Osteoblast (primary cell): Measurements from ENCODE around the gene GKN2. TPM values are rescaled to one million over a fixed set of nuclear protein-coding genes. Genes with fewer than 3 reads are reported as not detected.
A peak's percentile ranks its signal among the peaks of the same experiment; 100 is the strongest.

Source experiments
- DNase-seq: peaks from one replicate; pipeline ENCODE4 v3.0.0; 2011; ENCODE audit warnings: low spot score, mixed read lengths; ENCODE audit not compliant: insufficient read length; ENCODE audit errors: missing footprints
- H2AFZ ChIP-seq: 2 replicates; pipeline ENCODE4 v1.6.0; 2011; ENCODE audit warnings: mild to moderate bottlenecking, low read length
- H3K27ac ChIP-seq: 2 replicates; pipeline ENCODE4 v1.5.1; 2011; ENCODE audit warnings: mild to moderate bottlenecking, low read depth, low read length, moderate library complexity
- H3K27me3 ChIP-seq: 2 replicates; pipeline ENCODE4 v1.6.0; 2012; ENCODE audit warnings: mild to moderate bottlenecking, control low read depth, inconsistent platforms, low read length, moderate library complexity; ENCODE audit not compliant: insufficient read depth
- H3K36me3 ChIP-seq: 2 replicates; pipeline ENCODE4 v1.5.1; 2011; ENCODE audit warnings: mild to moderate bottlenecking, low read length, control low read depth, moderate library complexity; ENCODE audit not compliant: insufficient read depth
- H3K4me1 ChIP-seq: 2 replicates; pipeline ENCODE4 v1.5.1; 2011; ENCODE audit warnings: mild to moderate bottlenecking, low read length, control low read depth, moderate library complexity; ENCODE audit not compliant: insufficient read depth
- H3K4me2 ChIP-seq: 2 replicates; pipeline ENCODE4 v1.6.0; 2011; ENCODE audit warnings: mild to moderate bottlenecking, low read length; ENCODE audit not compliant: insufficient read depth
- H3K4me3 ChIP-seq: fragments of 200-600 bp; sonication (generic); 3 replicates; pipeline ENCODE4 v1.5.1; 2012; ENCODE audit warnings: mild to moderate bottlenecking, low read length, inconsistent platforms; ENCODE audit not compliant: insufficient read depth
- H3K79me2 ChIP-seq: 2 replicates; pipeline ENCODE4 v1.6.0; 2012; ENCODE audit warnings: mild to moderate bottlenecking, low read length, control low read depth, inconsistent platforms; ENCODE audit not compliant: insufficient read depth
- H3K9me3 ChIP-seq: 2 replicates; pipeline ENCODE4 v1.5.1; 2011; ENCODE audit warnings: low read depth, low read length, control low read depth
- H4K20me1 ChIP-seq: 2 replicates; pipeline ENCODE4 v1.6.0; 2012; ENCODE audit warnings: mild to moderate bottlenecking, low read length, control low read depth; ENCODE audit not compliant: insufficient read depth
- CTCF ChIP-seq: IDR thresholded peaks from 2 replicates; pipeline ENCODE4 v1.5.1; 2011; ENCODE audit warnings: mild to moderate bottlenecking, low read depth, low read length, moderate library complexity; ENCODE audit errors: extremely low read depth
- total RNA-seq: library from RNA; depleted of rRNA; stranded (reverse); fragments of >200 nt; gene quantifications from 2 replicates; pipeline ENCODE4 v1.2.3, GENCODE V29; 2012

The GKN2 gene
- not detected in 2 replicates for total RNA-seq

- Histone ChIP-seq H3K36me3 (no peaks in the 10 kb centered on the region), H4K20me1 (no peaks in the 10 kb centered on the region), H3K4me2 (no peak within 1 kb of the TSS), H3K9me3 (no peaks in the 10 kb centered on the region), H3K27ac (no peak within 1 kb of the TSS), H3K79me2 (no peaks in the 10 kb centered on the region), H3K4me1 (no peaks in the 10 kb centered on the region), H2AFZ (peak within 1 kb of the TSS; percentile 56), H3K27me3 (no peaks in the 10 kb centered on the region), H3K4me3 (no peak within 1 kb of the TSS)
- no peak for DNase-seq
- no peak for TF ChIP-seq CTCF
These were observed at the start of gene GKN2 for GRCh38 chr2:68952887-68953521. TSS of gene GKN2 (minus strand) at chr2:68952893. CDS start at chr2:68952861, 32 bp downstream.

GRCh38 chr2:69001879-69002278 lies 49.2 kb upstream of the GKN2 start:
- Histone ChIP-seq H3K36me3 (no peaks in the 10 kb centered on the region), H3K4me1 (no peaks in the 10 kb centered on the region), H4K20me1 (no peaks in the 10 kb centered on the region), H3K4me3 (no peak overlapping the region), H3K27ac (no peak overlapping the region), H3K27me3 (no peaks in the 10 kb centered on the region), H3K79me2 (no peaks in the 10 kb centered on the region), H2AFZ (no peak overlapping the region), H3K9me3 (peaks cover 4% of the 10 kb centered on the region), H3K4me2 (no peak overlapping the region)
- DNase-seq, result no peak
- no peak for TF ChIP-seq CTCF

GRCh38 chr2:68997401-68997800 lies 44.7 kb upstream of the GKN2 start:
- Histone ChIP-seq H3K36me3 (no peaks in the 10 kb centered on the region), H3K79me2 (no peaks in the 10 kb centered on the region), H3K4me2 (no peak overlapping the region), H3K4me3 (no peak overlapping the region), H3K4me1 (peaks cover 21% of the 10 kb centered on the region), H3K27ac (no peak overlapping the region), H3K27me3 (no peaks in the 10 kb centered on the region), H3K9me3 (peaks cover 4% of the 10 kb centered on the region), H2AFZ (no peak overlapping the region), H4K20me1 (no peaks in the 10 kb centered on the region)
- DNase-seq, result no peak
- TF ChIP-seq CTCF, result no peak

- no peak overlapping the region for H3K4me2 ChIP-seq
- H3K79me2 ChIP-seq, result no peaks in the 10 kb centered on the region
- no peaks in the 10 kb centered on the region for H3K9me3 ChIP-seq
- H3K27ac ChIP-seq, result no peak overlapping the region
- no peaks in the 10 kb centered on the region for H4K20me1 ChIP-seq
- no peak for TF ChIP-seq CTCF
- H3K4me1 ChIP-seq, result peaks cover 21% of the 10 kb centered on the region
- H2AFZ ChIP-seq, result no peak overlapping the region
- no peak for DNase-seq
- H3K4me3 ChIP-seq, result no peak overlapping the region
- H3K27me3 ChIP-seq, result no peaks in the 10 kb centered on the region
- no peaks in the 10 kb centered on the region for H3K36me3 ChIP-seq
These were observed 43.2 kb upstream of the GKN2 start for GRCh38 chr2:68995916-68996315.
